GM18507 (cell line): ENCODE data around the gene MASP1.

Experiments used
- DNase-seq: peaks from one replicate; pipeline ENCODE4 v3.0.0; 2011; ENCODE audit warnings: low read depth; ENCODE audit not compliant: insufficient read length; ENCODE audit errors: extremely low spot score
- FAIRE-seq: peaks from 2 replicates; lab custom pipeline; 2011; peaks lifted over from hg19 to GRCh38; lab: Jason Lieb, UNC

MASP1 gene

GRCh38 chr3:187295316-187296034, 3.9 kb upstream of the MASP1 start:
- FAIRE-seq: no peak
- no peak for DNase-seq

DNA sequence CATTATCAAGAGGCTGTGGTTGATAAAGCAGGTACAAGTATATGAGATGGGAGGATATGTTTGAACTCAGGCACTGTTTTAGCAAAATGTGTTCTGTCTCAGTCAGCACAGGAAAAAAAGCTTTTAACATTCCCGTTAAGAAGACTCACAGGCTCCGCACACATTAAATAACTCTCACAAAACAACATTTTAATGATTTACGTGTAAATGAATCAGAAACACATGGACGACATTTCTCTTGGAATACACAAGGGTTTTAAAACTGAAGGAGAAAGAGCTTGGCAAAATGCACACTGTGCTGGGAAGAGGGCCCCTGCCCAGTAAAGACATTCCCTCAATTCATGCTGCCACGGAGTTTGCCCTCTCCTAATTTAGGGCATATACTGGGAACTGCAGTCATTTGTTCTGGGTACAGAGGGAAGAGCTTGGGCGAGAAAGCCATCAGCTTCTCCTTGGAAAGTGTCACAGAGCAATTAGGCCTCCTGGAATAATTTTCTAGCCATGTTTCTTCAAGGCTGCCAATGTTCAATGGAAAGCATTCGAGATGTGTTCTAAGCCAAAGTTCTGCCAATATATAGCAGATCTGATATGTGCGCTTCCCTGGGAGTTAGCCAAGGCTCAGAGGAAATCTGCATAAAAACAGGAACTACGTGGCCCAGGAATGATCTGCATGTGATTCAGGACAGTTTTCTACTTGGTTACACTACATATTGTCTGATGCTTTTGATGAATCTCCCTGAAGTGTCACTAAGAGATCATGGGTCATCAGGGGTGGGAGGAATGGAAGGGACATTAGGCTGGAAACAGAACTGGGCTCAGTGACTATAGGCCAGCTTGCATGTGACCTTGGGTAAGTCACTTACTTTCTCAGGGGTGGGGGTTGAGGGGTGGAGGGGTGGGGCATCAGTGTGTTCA, 2.2 kb upstream of the MASP1 start:
- DNase-seq: no peak
- no peak for FAIRE-seq

GRCh38 chr3:187292631-187293515, 1.3 kb upstream of the MASP1 start:
- FAIRE-seq (no peak), DNase-seq (no peak)

DNA sequence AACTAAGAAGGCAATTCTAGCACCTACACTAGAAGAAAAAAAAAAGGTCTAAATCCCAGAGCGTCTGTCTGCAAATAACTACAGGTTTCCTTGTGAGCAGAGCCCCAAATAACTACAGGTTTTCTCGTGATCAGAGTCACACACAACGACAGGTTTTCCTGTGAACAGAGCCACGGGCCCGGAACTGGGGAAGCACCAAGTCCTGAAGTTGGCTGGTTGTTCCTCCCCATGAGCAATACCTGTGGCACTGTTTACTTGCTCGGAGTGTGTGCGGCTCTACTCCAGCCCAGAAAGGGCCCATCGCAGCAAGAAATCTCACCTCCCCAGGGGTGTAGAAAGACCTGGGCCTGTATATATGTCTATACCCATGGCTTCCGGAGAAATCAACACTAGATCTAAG, 644 bp upstream of the MASP1 start:
- DNase-seq (no peak), FAIRE-seq (no peak)

- no peak for FAIRE-seq
- no peak for DNase-seq
Measured at GRCh38 chr3:187291001-187291511, 481 bp downstream of the MASP1 start.

GRCh38 chr3:187290503-187290902, 1.0 kb downstream of the MASP1 start:
- FAIRE-seq: no peak
- no peak for DNase-seq

GRCh38 chr3:187288855-187289605, 2.5 kb downstream of the MASP1 start:
- FAIRE-seq (no peak), DNase-seq (no peak)

GRCh38 chr3:187288131-187288854, 3.2 kb downstream of the MASP1 start:
- FAIRE-seq: no peak
- no peak for DNase-seq

GRCh38 chr3:187287256-187287655, 4.3 kb downstream of the MASP1 start:
- DNase-seq: no peak
- FAIRE-seq: no peak

DNA sequence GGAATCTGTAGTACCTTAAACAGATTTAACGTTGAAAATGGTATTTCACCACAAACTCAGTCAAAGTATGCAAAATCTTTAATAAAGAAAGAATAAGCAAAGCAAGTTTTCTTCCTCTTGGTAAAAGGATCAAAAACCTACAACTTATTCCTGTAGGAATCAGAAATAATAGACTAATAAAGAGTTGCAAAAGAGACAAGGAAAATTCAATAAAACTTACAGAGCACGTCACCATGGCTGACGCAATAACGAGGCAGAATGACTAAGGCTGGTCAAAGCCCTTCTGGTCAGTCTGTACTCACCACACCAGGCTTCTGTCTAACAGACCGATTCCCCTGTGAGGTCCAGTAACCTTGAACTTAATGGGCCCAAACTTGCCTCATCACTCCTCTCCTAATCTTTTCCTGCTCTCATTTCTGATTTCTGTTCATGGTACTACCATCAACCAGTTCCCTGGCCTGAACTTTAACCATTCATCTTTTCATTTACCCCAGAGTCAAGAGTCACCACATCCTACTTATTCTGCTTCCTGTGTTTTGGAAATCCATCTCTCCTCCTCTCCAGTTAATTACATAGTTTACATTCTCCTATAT, 5.0 kb downstream of the MASP1 start:
- DNase-seq (no peak), FAIRE-seq (no peak)

GRCh38 chr3:187281191-187281714, 10.3 kb downstream of the MASP1 start:
- FAIRE-seq (no peak), DNase-seq (no peak)

DNA sequence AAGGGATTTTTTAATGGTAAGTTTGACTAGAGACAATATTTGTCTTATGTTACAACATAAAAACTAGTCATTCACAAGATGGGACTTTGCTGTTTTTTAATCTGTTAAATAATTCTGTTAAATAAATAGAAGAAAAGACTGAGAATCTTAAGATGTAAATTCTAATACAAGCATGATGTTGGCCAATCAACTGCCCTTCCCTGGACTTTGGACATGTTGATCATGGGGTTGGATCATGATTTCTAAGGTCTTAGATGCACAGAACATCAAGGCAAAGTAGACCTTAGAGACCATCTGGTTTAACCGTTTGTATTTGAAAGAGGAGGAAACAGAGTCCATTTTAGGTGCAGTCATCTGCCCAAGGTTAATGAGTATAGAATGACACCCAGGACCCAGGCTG, 10.9 kb downstream of the MASP1 start:
- DNase-seq: no peak
- FAIRE-seq: no peak

DNA sequence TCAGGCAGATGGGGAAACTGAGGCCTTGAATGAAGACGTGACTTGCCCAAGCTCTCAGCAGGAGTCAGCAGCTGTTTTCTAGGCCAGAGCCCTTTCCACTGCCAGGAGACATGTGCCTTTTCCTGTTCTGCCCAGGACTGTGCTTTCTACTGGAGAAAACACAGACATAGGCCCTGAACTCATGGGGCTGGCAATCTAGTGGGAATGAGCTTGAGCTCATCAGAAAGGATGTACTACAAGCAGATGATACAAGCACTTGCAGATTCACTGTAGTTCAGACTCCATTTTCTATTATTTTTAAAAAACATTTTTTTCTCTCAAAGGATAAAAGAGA, 14.4 kb downstream of the MASP1 start:
- FAIRE-seq (no peak), DNase-seq (no peak)

DNA sequence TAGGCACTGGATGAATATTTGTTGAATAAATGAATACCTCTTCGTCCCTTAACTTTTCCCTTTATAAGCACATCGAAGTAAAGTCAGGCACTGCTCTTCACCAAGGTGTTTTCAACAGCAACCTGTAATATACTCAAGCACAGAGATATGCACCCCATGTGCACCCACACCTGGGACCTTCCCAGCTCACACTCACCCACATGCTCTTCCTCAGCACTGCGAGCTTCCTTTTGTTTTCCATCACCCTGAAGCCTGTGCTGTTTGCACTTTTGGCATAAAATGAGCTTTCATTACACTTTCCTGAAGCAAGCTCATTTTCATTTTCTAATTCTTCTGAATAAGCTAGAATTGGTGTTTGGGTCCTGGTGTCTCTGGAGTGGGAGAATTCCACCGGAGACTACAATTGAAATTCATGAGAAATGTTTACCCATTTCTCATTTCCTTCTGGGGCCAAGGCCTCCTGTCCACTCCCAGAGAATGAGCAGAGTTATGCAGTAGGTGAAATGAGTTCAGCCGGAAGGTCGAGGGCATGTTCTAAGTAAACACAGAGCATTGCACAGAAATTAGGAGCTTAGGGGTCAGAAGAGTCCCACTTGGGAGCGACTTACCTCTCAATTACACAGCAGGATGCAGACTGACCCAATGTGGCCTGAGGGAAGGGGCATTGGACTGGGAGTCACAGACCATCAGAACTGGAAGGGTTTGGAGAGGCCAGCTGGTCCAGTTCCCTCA, 15.0 kb downstream of the MASP1 start:
- FAIRE-seq: no peak
- no peak for DNase-seq

- DNase-seq (no peak), FAIRE-seq (no peak)
Measured at GRCh38 chr3:187274977-187275338, 16.6 kb downstream of the MASP1 start.

- no peak for DNase-seq
- no peak for FAIRE-seq
Measured at GRCh38 chr3:187274315-187274976, 17.1 kb downstream of the MASP1 start.

DNA sequence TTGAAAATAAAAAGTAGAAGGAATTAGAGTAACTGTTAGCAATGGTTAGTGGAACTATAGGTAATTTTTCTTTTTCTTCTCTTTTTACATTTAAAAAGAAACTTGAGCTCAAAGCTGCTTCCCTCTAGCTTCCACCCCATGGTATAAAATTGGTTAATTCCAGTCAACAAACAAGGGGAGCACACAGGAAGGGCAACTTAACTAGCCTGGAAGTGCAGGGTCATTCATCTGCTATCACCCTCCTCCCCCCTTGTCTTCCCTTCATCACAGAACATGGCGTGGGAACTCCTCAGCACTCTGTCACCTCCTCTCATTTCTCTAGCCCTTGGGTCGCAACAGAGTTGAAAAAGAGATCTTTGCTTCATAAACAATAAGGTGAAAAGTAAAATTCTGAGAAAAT, 20.0 kb downstream of the MASP1 start:
- no peak for FAIRE-seq
- DNase-seq: no peak
